HG03378 (cell line): ENCODE measurements around the gene TSR3.
"Not testable (repeated sequence)": the region's sequence is repeated elsewhere in the genome, so short reads cannot be mapped to it uniquely, and the experiment has no call there.

Source experiments
- ATAC-seq: cut with Tn5 transposase; IDR thresholded peaks from one replicate; pipeline ENCODE4 v1.9.1; 2021; ENCODE audit warnings: mild to moderate bottlenecking, moderate library complexity; ENCODE audit not compliant: unreplicated experiment

TSR3 gene

DNA sequence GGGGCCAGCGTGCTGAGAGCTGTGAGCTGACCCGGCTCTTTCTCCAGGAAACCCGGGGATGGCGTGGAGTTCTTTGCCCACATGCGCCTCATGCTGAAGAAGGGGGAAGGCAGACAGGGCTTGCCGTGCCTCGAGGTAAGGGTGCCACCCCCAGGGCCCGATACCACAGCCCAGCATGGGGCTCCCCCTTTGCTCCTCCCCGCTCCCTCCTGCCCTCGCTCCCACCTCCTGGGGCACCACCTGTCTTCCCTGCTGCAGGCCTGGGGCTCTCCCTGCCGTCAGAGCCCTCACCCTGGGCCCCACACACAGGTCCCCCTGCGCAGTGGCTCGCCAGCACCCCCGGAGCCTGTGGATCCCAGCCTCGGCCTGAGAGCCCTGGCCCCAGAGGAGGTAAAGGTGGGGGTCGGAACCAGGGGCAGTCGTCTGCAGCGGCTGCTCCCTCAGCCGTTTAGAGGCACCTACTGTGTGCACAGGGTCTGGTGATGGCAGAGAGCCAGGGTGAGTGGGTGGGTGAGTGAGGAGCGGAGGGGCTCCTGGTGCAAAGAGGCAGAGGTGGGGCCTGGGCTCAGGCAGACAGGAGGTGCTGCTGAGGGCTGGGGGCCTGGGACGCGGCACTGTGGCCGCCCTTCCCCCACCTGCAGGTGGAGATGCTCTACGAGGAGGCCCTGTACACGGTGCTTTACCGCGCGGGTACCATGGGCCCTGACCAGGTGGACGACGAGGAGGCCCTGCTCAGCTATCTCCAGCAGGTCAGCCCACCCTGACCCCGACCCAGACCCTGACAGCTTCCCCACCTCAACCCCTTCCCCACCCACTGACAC lies 12.6 kb downstream of the TSR3 start:
- ATAC-seq: no peak

DNA sequence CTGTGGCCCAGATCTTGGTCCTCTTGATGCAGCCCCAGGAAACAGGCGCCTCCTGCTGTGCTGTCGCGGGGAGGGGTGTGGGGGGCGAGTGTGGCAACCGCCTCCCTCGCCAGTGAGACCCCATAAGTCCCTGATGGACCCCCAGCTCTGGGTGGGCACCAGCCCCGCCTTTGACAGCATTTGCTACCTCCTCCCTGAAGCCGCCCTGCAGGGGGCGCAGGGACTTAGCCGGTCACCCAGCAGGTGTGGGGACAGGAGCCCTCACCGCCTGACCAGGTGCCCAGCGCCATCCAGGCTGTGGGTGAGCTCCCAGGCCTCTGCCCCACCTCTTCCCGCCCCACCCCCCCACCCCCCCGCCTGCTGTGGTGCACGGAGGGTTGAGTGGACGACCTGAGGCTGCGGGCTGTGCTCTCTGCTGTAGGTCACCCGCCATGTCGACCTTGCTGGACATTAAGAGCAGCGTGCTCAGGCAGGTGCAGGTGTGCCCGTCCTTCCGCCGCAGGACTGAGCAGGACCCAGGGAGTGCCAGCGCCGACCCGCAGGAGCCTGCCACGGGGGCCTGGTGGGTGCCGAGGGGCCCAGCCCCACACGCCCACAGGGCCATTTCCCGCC lies 13.5 kb downstream of the TSR3 start:
- no peak for ATAC-seq

DNA sequence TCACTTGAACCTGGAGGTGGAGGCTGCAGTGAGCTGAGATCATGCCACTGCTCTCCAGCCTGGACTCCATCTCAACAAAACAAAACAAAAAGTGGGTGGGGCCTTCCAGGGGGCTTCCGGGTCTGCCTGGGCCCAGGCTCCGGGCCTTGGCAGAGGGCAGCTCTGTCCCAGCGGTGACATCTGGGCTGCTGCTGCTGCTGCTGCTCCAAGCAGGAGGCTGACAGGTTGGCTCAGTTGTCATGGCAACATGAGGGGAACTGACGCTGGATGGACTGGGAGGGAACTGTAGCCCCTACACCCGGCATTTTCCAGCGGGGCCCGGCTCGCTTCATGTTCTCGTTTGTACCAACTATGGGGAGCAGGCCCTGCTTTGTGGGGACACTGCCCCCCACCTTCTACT lies 14.2 kb downstream of the TSR3 start:
- ATAC-seq: no peak

DNA sequence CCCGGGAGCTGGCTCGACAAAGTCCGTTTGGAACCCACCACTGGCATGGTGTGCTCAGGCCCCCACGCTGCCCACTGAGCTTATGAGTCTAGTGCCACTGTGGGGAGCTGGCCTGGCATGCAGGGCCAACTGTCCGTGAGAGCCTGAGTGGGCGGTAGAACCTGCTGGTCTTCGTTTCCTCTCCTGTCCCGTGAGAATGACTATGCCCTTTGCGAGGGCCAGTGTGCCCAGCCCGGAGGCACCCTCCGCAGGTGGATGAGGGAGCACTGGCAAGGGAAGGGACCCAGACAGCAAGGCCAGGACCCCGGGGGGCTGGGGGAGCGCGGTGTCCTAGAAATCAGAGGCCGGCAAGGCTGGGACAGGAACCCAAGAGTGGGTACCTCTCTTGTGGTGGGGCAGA lies 15.1 kb downstream of the TSR3 start:
- no peak for ATAC-seq

DNA sequence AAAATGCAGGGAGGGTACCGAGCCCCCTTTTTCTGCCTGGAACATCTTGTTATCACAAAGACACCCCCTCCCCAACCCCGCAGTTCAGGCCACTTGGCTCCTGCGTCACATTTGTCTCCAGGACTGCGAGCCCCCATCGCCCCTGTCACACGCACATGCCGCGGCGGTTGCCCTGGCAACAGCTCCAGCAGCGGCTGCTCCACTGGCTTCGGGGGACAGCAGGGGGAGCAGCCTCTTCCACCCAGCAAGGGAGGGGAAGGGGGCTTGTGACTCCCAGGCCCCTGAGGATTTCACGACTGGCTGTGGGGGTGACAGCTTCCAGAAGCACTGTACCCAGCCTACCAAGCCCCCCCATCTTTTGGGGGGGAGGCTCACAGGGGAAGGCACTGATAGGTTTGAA lies 15.7 kb downstream of the TSR3 start:
- ATAC-seq: no peak

DNA sequence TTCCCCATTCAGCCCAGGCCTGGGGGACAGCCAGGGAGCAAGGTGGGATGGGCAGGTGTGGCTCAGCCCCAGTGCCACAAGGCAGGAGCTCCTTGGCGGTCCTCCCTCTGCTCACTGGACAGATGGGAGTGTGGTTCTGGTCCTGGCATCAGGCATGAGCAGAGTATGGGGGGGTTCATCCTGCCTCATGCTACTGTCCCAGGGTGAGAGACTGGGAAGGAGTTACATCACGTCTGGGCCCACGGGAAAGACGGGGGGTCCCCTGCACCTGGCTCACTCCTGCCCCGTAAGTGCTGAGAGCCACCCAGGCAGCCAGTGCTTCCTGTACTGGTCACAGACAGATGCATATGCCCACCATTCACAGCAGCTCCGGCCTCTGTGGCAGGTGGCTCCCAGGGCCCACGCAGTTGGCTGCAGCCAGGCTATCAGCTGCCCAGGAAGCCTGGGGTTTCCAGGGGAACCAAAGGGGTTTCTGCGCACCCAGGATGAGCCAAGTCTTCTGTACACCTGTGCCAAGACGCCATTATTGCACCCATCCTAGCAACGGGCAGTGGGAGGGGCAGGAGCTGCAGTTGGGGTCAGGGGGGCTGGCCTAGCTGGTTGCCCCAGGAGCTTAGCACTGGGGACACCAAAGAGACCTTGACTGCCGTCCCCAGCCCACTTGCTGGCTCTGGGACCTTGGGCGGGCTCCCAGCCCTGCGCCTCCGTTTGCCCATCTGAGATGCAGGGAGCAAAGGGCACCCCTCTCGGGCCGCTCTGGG lies 16.3 kb downstream of the TSR3 start:
- ATAC-seq: no peak

DNA sequence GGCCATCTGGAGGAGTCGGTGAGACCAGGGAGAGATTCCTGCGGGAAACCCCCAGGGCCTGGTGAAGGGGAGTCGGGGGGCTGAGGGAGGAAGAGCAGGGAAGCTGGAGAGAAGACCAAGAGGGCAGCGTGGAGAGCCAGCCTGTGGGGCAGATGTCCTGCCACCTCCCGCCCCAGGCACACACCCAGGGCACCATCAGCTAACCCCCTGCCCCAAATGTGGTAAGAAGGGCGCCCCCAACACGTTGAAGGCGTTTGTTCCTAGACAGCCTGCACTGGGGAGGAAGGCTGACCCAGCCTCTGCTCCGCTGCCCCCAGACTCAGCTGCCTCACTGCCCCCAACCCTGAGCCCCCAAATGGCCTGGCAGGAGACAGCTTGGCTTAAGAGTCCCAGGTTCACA lies 16.9 kb downstream of the TSR3 start:
- ATAC-seq: no peak

DNA sequence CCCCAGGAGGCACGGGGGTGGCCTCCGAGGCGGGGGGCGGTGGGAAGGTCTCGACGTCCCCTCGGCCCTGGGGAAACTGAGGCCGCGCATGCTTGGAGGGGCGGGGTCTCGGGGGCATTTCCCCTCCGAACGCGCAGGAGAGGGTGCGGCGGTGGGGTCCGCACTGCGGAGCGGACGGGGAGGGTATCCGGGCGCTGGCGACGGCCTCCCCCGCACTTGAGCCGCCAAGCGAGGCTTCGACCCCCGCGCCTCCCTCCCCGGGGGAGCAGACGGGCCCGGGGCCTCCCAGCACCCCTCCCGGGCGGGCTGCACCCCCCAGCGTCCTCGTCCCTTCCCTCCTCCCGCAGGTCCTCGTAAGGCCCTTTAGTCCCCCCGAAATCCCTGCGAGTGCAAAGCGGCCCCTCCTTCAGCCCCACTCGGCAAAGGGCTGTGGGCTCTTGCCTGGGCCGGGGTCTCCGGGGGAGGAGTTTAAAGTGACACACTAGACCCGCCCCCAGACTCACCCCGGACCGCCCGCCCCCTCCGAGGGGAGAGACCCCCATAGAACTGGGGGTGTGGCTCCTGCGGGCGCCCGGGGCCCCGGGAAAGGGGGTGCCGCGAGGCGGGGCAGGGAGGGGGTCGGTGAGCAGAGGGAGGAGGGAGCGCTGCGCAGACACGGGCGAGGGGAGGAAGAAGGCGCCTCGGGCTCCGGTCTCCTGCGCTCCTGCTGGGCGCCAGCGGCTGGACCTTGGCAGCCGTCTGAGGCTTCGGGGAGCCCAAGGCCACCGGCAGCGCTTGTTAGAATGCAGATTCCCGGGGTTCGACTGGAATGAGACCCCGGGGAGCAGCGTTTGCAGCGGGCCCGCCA lies 17.6 kb downstream of the TSR3 start:
- no peak for ATAC-seq

DNA sequence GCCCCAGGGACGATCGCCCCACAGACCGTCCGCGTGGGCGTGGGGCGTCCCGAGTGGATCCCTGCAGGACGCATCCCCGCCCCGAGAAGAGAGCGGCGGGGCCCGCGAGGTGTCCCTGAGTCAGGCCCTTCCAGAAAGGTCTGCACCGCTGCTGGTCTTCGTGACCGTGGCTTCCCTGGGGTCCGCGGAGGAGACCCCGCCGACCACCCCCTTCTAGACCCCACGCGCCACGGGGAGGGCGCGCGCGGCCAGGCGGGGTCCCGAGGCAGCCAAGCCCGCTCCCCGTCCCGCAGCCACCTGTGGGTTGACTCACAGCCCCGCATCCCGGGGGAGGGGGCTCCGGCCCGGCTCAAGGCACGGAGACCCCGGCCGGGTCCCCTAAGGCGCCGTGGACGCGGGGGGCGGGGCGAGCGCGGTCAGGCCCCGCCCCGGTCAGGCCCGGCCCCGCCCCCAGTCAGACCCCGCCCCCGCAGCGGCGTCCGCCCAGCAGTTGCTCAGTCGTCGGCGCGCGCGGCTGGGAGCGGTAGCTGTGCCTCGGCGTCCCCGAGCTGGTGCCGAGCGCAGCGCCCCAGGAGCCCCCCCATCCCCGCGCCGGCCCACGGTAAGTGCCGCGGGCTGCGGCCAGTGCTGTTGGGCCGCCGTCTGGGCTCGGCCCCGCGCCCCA lies 18.4 kb downstream of the TSR3 start, which contains the start of gene BAIAP3:
BAIAP3 (plus strand) TSS at position 497 of the 664 bp plus-strand sequence. CDS start 4,905 bp downstream, outside the sequence.
- ATAC-seq: no peak

DNA sequence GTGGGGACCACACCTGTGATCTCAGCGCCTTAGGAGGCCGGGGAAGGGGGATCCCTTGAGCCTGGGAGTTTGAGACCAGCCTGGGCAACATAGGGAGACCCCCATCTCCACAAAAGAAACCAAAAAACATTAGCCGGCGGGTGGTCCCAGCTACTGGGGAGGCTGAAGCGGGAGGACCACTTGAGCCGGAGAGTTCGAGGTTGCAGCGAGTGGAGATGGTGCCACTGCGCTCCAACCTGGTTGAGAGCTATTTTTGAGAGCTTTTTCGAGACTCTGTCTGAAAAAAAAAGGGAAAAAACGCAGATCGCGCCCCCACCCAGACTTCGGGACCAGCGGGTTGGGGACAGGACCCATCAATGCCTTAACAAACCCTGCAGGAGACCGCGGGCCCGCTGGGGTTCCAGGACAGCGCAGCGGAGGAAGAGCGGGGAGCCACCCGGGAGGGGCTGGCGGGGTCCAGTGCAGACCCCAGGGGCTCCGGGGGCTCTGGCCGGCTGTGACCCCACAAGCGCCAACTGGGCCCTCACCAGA lies 19.0 kb downstream of the TSR3 start:
- no peak for ATAC-seq

DNA sequence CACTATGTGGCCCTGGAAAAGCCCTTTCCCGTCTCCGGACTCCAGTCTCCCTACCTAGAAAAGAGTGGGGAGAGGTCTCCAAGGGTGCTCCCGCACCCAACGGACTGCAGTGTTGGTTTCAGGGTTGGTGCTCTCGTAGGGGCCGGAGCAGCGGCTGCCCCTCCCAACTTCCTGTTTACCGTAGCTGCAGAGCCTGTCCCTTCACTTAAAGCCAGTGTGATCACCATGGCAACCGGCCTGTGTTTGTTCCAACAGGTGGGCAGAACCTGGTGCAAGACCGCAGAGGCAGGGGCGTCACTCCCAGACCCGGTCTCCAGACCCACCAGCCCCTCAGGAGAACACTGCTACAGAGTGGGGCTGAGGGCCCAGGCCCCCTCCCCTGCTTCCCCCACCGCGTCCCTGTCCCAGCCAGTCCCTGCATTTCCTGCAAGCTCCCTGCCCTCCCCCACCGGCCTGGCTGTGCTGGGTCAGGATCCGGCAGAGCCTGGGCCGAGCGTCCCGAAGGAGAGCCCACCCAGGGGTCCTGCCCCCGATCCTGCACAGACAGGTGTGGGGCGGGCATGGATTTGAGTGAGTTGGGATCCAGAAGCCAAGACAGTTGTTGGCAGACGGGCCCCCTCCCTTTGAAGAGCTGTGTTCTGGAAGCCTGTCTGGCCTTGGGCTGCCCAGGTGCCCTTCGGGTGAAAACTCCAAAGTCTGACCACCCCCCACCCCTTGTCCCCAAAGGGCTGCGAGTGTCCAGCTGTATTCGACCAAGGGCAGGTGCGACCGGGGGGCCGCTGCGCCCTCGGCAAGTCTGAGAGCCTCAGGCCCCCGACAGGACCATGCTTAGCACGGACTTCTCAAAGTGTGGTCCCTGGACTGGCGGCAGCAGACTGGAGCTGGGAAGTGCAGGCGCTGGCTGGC lies 19.7 kb downstream of the TSR3 start:
- peak; percentile 48 for ATAC-seq

DNA sequence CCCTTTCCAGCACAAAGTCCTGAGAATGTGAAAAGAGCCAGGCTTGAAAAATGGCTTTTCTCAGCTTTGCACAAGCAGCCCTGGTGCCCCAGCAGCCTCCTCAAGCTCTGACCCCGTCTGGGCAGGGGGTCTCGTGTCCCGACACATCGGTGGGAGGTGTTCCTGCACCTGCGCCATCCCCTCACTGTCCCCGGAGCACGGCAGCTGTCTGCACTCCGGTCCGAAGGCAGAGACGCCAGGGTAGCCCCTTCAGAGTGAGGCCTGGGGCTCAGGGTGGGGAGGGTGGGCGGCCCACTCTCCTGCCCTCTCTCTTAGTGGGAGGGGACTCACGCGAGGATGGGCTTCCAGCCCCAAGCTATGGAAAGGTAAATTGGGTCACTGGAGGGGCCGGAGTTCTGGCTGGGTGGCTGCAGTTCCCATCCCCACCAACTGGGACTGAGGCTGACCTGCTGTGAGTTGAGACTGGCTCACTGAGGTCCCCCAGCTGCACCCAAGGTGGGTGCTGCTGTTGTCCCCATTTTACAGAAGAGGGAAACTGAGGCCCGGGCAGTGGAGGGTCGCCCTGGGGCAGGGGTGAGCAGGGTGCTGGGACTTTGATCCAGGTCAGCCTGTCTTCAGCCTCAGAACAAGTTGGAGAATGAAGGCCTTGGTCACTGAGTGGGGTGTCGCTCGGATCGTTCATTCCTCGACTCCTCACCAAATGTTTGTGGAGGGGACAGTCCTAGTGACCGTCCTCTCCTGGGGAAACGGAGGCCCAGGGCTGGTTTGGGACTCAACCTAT lies 20.6 kb downstream of the TSR3 start:
- ATAC-seq: no peak

DNA sequence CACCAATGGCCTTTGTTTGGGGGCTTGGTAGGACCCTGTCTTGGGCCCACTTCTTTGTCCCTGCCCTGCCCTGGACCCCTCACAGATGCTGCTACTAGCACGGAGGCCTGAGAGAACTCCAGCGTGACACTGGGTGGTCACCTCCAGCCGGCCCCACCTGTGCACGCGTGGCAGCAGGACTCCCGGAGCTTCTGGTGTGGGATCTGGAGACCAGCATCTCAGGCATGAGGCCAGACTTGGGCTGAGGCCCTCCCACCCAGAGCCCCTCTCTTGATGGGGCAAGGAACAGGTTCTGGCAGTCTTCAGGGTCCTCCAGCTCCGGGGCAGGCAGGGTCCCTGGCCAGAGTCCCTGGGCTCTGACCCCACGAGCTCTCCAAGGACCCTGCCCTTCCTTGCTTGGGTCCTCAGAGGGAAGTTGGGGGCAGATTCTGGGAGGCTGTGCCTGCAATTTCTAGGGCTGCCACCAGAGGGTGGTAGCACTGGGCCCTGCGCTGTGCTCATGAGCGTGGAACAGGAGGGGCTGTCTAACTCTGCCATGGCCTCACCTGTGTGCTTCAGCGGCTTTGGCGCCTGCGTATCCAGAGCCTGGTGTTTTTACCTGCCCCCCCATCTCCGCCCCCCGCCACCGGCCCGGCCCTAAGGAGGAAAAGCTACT lies 21.3 kb downstream of the TSR3 start:
- ATAC-seq: no peak

DNA sequence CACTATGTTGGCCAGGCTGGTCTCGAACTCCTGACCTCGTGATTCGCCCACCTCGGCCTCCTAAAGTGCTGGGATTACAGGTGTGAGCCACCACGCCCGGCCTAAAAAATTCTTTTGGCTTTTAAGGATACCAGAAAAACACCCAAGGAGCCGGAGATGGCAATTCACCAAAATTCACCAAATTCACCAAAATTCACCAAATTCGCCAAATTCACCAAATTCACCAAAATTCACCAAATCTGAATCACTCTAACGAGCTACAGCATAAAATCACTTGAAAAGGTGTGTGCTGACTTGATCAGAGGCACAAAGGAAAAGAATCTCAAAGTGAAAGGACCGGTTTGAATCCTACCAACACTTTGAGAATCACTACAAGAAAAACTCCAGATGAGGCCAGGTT lies 22.7 kb downstream of the TSR3 start:
- not testable (repeated sequence) for ATAC-seq

DNA sequence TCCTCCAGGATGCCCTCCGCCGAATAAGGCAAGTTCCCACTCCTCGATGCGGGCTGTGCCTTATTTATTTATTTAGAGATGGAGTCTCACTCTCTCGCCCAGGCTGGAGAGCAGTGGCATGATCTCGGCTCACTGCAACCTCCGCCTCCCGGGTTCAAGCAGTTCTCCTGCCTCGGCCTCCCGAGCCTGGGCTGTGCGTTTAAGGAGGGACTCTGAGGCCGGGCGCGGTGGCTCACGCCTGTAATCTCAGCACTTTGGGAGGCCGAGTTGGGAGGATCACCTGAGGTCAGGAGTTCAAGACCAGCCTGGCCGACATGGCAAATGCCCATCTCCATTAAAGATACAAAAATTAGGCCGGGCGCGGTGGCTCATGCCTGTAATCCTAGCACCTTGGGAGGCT lies 23.5 kb downstream of the TSR3 start:
- ATAC-seq: not testable (repeated sequence)

DNA sequence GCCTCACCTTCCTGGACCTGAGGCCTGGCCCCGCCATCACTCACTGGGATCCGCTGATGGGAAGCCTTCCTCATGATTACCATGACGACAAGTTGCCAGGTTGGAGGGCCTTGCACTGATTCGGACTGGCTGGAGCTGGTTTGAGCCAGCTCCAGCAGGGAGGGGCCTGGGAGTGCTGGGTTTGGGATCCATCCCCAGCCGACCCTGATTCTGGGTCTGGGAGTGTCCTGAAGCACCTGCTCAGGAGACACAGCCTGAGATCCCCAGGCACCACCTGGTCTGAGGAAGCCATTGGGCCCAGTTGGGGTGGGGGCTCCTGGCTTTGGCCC lies 24.1 kb downstream of the TSR3 start:
- no peak for ATAC-seq

DNA sequence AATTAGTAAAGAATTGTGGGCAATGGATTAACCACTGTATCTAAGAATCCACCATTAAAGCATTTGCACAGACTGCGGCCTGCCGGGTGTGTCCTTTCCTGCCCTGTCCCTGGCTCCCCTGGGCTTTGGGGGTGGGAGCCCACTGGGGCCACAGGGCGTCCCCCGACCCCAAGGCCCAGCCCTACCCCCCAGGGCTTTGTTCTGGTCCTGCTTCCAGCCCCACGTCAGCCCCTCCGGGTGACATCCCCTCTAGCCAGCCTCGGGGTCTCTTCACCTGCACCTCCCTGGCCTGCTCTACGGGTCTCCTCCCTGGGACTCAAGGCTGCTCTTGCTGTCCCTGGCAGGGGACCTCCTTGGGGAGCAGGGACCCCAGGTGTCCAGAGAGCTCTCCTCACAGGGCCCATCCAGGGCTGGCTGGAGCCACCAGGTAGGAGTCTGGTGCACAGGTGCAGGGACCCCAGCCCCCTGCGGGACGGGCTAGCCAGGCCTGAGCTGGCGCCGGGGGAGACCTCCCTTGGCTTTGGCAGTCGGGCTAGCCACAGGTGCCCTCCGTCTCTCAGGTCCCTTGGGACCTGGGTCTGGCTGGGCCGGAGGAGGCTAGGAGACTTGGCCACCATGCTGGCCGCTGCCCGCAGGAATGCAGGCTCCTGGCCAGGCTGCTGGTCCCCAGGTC lies 24.6 kb downstream of the TSR3 start:
- ATAC-seq: no peak
